ENCODE data around the gene F2RL2. TPM values are rescaled to one million over a fixed set of nuclear protein-coding genes. Genes with fewer than 3 reads are reported as not detected.

Gene F2RL2
- total and polyA plus RNA-seq, 2 of the 4 experiments (the other 2 are of a cell fraction) = 21.7 to 32.8 TPM

- Histone ChIP-seq H3K4me2 (ENCODE audit: low read depth, low read length) (no peak overlapping the region), H2AK9ac (replicated peaks; ENCODE audit: low read depth, low read length, poor library complexity) (no peak overlapping the region), H3K18ac (ENCODE audit: low read depth, low read length) (peak overlapping the region; percentile 42), H3K36me3 (ENCODE audit: control insufficient read depth, insufficient read depth, low read length) (no peaks in the 10 kb centered on the region), H4K5ac (ENCODE audit: low read depth, low read length) (no peak overlapping the region), H3K27me3 (ENCODE audit: control insufficient read depth, insufficient read depth, low read length) (no peaks in the 10 kb centered on the region), H2BK15ac (ENCODE audit: low read depth, low read length) (peak overlapping the region; percentile 83; the same call in 1 of the 3 replicates), H3K56ac (ENCODE audit: extremely low read depth, insufficient read depth, low read length) (no peak overlapping the region), H3K4me3 (ENCODE audit: insufficient read depth, low read depth, low read length) (no peak overlapping the region), H4K91ac (ENCODE audit: insufficient read depth, low read depth, low read length) (peak overlapping the region; percentile 9; the same call in 1 of the 2 replicates), H3K9me1 (ENCODE audit: insufficient read depth, low read length) (no peaks in the 10 kb centered on the region), H3K4me1 (ENCODE audit: control insufficient read depth, insufficient read depth, low read length) (peaks cover 6% of the 10 kb centered on the region; the same call in 1 of the 2 replicates), H3K27ac (ENCODE audit: insufficient read depth, low read length) (no peak overlapping the region), H2BK5ac (ENCODE audit: low read depth, low read length, poor library complexity, severe bottlenecking) (no peak overlapping the region), H4K20me1 (ENCODE audit: insufficient read depth, low read length) (no peaks in the 10 kb centered on the region), H2BK120ac (ENCODE audit: low read depth, low read length) (peak overlapping the region; percentile 69), H3K79me1 (ENCODE audit: low read depth in 1 of 2, low read length in 2 of 2) (no peaks in the 10 kb centered on the region), H2BK20ac (ENCODE audit: low read depth, low read length) (peak overlapping the region; percentile 81), H3K14ac (replicated peaks; ENCODE audit: low read depth, low read length) (0 out of 2 replicates have a peak overlapping the region, but pooled peaks have one; percentile 21), H3K4ac (ENCODE audit: low read depth, low read length) (peak overlapping the region; percentile 41), H3K9ac (ENCODE audit: low read depth, low read length) (no peak overlapping the region), H3K23ac (ENCODE audit: low read depth, low read length) (no peak overlapping the region), H2AFZ (replicated peaks; ENCODE audit: low read length, poor library complexity) (no peak overlapping the region), H4K8ac (ENCODE audit: low read depth in 2 of 2, low read length in 2 of 2) (0 out of 4 replicates have a peak overlapping the region, but pooled peaks of 1 of the 2 experiments have one; percentile 30), H3K9me3 (ENCODE audit: control insufficient read depth, insufficient read depth, low read length) (no peaks in the 10 kb centered on the region), H2AK5ac (ENCODE audit: low read depth, low read length) (peak overlapping the region; percentile 42)
- ChIA-PET POLR2A (ENCODE audit: unreplicated experiment) (no interaction called here), CTCF (interaction anchor here (0.6 to 1.8 kb wide), 11 partner anchors 9 to 1240 kb away, joined by 3 to 13 read pairs (median 4); partner anchors contain the start of gene AGGF1)
- ATAC-seq (ENCODE audit: low read depth) (peak; percentile 38; the same call in 1 of the 2 replicates), DNase-seq (peak; percentile 56)
- peak; percentile 75 for TF ChIP-seq SMC3 (IDR thresholded peaks at IDR 0.05; ENCODE audit: low read depth, low read length)
- no peak for TF ChIP-seq RFX5 (IDR thresholded peaks at IDR 0.05; ENCODE audit: low read depth, low read length)
- no peak for TF ChIP-seq CHD1 (IDR thresholded peaks at IDR 0.05; ENCODE audit: low read depth, low read length)
- TF ChIP-seq CTCF (conservative IDR thresholded peaks at IDR 0.05; ENCODE audit: low read depth, low read length) = peak; percentile 60
- TF ChIP-seq RAD21 (IDR thresholded peaks at IDR 0.05; ENCODE audit: low read length) = peak; percentile 57
- no peak for TF ChIP-seq BHLHE40 (IDR thresholded peaks at IDR 0.05; ENCODE audit: low read depth, low read length)
- no peak for TF ChIP-seq MXI1 (IDR thresholded peaks at IDR 0.05; ENCODE audit: borderline replicate concordance, low read depth, low read length)
- TF ChIP-seq RCOR1 (IDR thresholded peaks at IDR 0.05; ENCODE audit: insufficient replicate concordance, low read length) = no peak
- no peak for TF ChIP-seq POLR2A (IDR thresholded peaks at IDR 0.05; ENCODE audit: low read depth, low read length)
- dilution Hi-C loops (cut with HindIII; ENCODE audit: low sequenced_read_pairs, unreplicated experiment) = no loop called here
- no TSS peak for BruUV-seq (replicated peaks)
- in situ Hi-C loops (cut with MboI; ENCODE audit: low sequenced_read_pairs) = loop anchor here (5.0 to 10.0 kb wide), 3 partner anchors 113 to 413 kb away; partner anchors contain the start of gene F2R
- intact Hi-C loops (cut with micrococcal nuclease) = loop anchor here (5.0 kb wide), 1 partner anchor 260 kb away; no protein-coding TSS in a partner anchor
- no CpG with 5 or more reads among the region's 2 CpGs for WGBS, 2 experiments (ENCODE audit: extremely low coverage in 2 of 2, insufficient read length in 1 of 2)
Observed at GRCh38 chr5:76602094-76602726, 21.0 kb downstream of the F2RL2 start.

All from IMR-90 (cell line).